HEK293 (cell line): ENCODE results near the gene EFCAB12.

Experiments used
- BCL11B ChIP-seq: fragments of 450-650 bp; formaldehyde crosslinking; IDR thresholded peaks from 2 replicates; pipeline ENCODE4 v1.5.1; 2016; ENCODE audit warnings: low read depth, missing biosample characterization, missing genetic modification characterization
- PRDM4 ChIP-seq: fragments of 450-650 bp; formaldehyde crosslinking; IDR thresholded peaks from 2 replicates; pipeline ENCODE4 v1.5.1; 2017; ENCODE audit warnings: missing biosample characterization, missing genetic modification characterization
- ZNF280D ChIP-seq: fragments of 450-650 bp; formaldehyde crosslinking; IDR thresholded peaks from 2 replicates; pipeline ENCODE4 v1.5.1; 2016; ENCODE audit warnings: missing biosample characterization, missing genetic modification characterization

GRCh38 chr3:129358772-129359371 is 69.6 kb downstream of the EFCAB12 start:
- no peak for TF ChIP-seq ZNF280D (tag by site-specific recombination)
- no peak for TF ChIP-seq BCL11B (tag by site-specific recombination)
- TF ChIP-seq PRDM4 (tag by site-specific recombination), result no peak
